HG02759 (cell line): ENCODE results near the gene EPN1.
"Not testable (repeated sequence)": the region's sequence is repeated elsewhere in the genome, so short reads cannot be mapped to it uniquely, and the experiment has no call there.

Source experiments
- ATAC-seq: cut with Tn5 transposase; IDR thresholded peaks from one replicate; pipeline ENCODE4 v1.9.1; 2021; ENCODE audit warnings: mild to moderate bottlenecking, moderate library complexity; ENCODE audit not compliant: unreplicated experiment

The EPN1 gene

DNA sequence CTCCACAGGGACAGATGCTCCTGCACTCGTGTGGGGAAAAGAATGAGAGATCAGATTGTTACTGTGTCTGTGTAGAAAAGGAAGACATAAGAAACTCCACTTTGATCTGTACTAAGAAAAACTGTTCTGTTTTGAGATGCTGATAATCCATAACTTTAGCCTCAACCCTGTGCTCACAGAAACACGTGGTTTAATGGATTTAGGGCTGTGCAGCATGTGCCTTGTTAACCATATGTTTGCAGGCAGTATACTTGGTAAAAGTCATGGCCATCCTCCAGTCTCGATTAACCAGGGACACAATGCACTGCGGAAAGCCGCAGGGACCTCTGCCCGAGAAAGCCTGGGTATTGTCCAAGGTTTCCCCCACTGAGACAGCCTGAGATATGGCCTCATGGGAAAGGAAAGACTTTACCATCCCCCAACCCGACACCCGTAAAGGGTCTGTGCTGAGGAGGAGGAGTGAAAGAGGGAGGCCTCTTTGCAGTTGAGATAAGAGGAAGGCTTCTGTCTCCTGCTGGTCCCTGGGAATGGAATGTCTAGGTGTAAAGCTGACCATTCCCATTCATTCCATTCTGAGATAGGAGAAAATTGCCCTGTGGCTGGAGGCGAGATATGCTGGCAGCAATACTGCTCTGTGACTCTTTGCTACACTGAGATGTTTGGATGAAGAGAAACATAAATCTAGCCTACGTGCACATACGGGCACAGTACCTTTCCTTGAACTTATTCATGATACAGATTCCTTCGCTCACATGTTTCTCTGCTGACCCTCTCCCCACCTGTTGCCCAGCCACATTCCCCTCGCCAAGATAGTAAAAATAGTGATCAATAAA is 43.1 kb downstream of the EPN1 start:
- not testable (repeated sequence) for ATAC-seq

DNA sequence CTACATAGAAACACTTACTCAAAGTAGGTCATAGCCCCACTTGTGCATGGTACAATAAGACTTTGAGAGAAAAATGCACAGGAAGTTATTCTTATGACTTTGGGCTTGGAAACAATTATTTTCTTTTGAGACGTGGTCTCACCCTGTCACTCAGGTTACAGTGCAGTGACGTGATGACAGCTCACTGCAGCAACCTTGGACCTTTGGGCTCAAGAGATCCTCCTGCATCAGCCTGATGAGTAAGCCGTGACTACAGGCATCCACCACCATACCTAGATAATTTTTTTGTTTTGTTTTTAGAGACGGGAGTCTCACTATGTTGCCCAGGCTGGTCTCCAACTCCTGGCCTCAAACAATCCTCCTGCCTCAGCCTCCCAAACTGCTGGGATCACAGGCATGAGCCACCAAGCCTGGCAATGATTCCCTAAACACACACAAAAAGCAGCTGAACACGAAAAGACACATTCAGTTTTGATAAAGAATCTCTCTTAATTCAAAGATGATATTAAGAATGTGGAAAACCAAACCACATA is 45.3 kb downstream of the EPN1 start:
- ATAC-seq = no peak

DNA sequence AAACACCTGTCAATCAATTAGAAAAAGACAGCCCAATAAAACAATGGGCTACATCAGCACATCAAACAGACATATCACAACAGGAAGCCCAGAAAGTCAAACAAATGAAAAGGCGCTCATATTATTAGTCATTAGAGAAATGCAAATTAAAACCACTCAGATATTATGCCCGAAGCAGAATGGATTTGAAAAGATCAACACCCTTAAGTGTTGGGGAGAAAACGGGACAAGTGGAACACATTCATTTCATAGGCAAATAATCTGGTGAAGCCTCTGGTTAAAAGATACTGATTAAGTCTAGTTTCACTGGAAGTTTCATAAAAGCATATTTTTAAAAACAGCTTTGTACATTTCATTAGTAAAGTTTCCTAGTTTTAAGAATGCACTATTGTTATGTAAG is 45.8 kb downstream of the EPN1 start:
- ATAC-seq = no peak

DNA sequence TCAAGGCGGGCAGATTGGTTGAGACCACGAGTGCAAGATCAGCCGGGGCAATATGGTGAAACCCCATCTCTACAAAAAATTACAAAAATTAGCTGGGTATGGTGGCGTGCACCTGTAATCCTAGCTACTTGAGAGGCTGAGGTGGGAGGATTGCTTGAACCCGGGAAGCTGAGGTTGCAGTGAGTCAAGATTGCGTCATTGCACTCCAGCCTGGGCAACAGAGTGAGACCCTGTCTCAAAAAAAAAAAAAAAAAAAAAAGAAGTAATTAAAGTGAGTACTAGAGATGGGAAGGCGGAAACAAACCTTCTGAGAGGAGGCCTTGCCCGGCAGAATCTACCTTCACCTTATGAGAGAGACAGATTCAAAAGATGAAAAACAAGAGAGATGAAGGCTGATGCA is 48.5 kb downstream of the EPN1 start:
- ATAC-seq = no peak

DNA sequence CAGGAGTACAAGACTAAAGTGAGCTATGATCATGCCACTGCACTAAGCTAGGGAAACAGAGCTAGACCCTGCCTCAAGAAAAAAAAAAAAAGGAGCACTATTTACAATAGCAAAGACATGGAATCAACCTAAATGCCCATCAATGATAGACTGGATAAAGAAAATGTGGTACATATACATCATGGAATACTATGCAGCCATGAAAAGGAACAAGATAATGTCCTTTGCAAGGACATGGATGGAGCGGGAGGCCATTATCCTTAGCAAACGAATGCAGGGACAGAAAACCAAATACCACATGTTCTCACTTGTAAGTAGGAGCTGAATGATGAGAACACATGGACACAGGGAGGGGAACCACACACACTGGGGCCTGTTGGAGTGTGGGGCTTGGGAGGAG is 55.4 kb downstream of the EPN1 start:
- not testable (repeated sequence) for ATAC-seq

DNA sequence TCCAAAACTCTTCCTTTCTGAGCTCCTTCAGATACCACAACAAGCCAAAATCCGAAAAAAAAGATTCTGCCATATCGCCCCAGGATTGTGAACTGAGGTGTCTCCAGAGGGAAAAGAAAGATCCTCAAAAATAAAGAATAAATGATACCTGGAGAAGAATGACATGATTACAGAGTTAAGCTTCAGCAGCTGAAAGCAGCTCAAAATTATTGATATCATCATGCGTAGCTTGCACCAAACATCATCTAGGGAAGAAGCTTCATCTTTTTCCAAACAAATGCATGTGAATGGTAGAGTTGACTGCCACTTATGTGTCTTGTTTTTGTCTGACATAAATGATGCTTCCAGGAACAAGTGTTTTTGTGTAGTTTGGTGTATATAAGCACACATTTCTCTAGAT is 63.3 kb downstream of the EPN1 start, which contains the start of gene NLRP9:
Gene NLRP9 (minus strand): TSS at position 101 of the 400 bp plus-strand sequence. CDS start 28 bp downstream, at position 73.
- ATAC-seq = no peak

DNA sequence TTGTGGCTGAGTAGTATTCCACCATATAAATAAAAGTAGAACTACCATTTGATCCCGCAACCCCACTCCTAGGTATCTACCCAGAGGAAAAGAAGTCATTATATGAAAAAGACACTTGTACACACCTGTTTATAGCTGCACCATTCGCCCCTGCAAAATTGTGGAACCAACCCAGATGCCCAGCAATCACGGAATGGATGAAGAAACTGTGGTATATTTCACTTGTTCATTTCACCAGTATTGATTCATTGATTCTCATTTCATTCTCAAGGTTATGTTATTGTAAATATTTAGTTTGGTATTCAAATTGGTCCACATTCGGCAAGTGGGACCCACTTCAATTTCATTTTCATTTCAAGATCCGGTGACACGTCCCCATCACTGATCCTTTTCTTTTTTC is 75.7 kb downstream of the EPN1 start:
- ATAC-seq = no peak

DNA sequence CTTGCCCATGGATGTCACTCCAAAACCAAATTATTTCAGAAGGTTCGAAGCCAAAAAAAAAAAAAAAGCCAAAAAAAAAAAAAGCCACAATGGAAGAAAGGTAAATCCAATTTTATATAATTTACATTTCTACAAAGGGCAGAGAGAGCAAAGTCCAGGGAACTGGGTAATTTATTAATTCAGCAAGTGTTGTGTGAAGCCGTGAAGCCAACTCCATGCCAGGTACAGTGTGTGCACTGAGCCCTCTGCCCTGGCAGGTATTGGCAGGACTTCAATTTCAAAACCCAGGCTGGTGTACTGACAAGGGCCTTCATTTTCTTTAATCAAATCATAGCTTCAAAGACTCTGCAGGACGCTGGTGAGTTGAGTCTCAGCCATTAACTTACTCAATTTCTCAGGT is 78.4 kb downstream of the EPN1 start:
- no peak for ATAC-seq

DNA sequence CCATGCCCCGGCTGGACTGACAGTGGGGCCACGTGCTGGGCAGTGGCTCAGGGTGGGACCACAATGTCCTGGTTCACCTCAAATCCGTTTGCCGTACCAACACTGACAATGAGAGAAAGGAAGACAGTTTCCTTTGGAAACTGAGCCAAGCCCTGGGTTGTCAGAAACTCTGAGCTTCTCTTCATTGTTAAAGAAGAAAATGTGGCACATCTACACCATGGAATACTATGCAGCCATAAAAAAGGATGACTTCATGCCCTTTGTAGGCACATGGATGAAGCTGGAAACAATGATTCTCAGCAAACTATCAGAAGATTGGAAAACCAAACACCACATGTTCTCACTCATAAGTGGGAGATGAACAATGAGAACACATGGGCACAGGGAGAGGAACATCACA is 81.8 kb downstream of the EPN1 start:
- ATAC-seq = not testable (repeated sequence)

DNA sequence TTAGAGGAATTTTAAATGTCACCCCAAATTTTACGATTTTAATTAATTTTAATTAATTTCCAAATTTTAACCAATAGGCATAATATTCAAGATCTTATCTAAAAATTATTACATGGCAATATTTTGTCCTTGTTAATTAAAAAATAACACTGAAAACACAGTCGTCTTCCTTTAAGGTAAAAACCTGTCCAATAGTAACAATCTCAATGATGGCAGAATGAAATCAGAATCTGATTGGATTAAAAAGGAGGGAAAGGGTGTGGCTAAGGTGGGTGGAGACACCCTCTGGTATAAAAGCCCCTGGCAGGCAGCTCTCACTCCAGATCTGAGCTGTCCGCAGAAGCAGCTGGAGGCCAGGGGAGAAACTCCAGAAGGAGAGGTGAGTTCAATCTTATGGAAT is 83.8 kb downstream of the EPN1 start, which contains the start of gene RFPL4A:
Gene RFPL4A (plus strand): TSS at position 301 of the 400 bp plus-strand sequence. CDS start 2,704 bp downstream, outside the sequence.
- not testable (repeated sequence) for ATAC-seq
